Measurements from ENCODE around the gene RNF43. TPM values are rescaled to one million over a fixed set of nuclear protein-coding genes. Genes with fewer than 3 reads are reported as not detected.

The RNF43 gene
- total and polyA plus RNA-seq, 2 of the 13 experiments (the other 11 are each of a cell fraction or from before 2014, with no cell fraction given): 31.0 to 53.4 TPM

- TF ChIP-seq PAXIP1 (CRISPR knock-in tag; conservative IDR thresholded peaks at IDR 0.05): peak; percentile 84
- TF ChIP-seq ZNF343 (CRISPR knock-in tag; IDR thresholded peaks at IDR 0.05): peak; percentile 86; the same call in 1 of the 2 replicates
- TF ChIP-seq ZSCAN31 (CRISPR knock-in tag; IDR thresholded peaks at IDR 0.05; ENCODE audit: low read depth): peak; percentile 30; the same call in 1 of the 2 replicates
- peak; percentile 95 for TF ChIP-seq SMAD3 (CRISPR knock-in tag; IDR thresholded peaks at IDR 0.05)
- peak; percentile 71 for TF ChIP-seq ZBED4 (CRISPR knock-in tag; IDR thresholded peaks at IDR 0.05; ENCODE audit: borderline replicate concordance)
- peak; percentile 90; the same call in 1 of the 3 replicates for TF ChIP-seq MXI1 (IDR thresholded peaks at IDR 0.05; ENCODE audit: borderline replicate concordance, low read depth, low read length)
- peak; percentile 98 for TF ChIP-seq POLR2G (IDR thresholded peaks at IDR 0.05; ENCODE audit: low read depth, low read length)
- TF ChIP-seq TFDP2 (CRISPR knock-in tag; IDR thresholded peaks at IDR 0.05): peak; percentile 80
- no peak for TF ChIP-seq ZNF17 (CRISPR knock-in tag; IDR thresholded peaks at IDR 0.05)
- TF ChIP-seq CHD4 (IDR thresholded peaks at IDR 0.05; ENCODE audit: borderline replicate concordance, low read length): no peak
- TF ChIP-seq EEA1 (CRISPR knock-in tag; IDR thresholded peaks at IDR 0.05; ENCODE audit: borderline replicate concordance): no peak
- peak; percentile 44 for TF ChIP-seq RBM22 (optimal IDR thresholded peaks at IDR 0.05; ENCODE audit: low read length)
- TF ChIP-seq ZBTB25 (CRISPR knock-in tag; IDR thresholded peaks at IDR 0.05): peak; percentile 80
- peak; percentile 58; the same call in 1 of the 2 replicates for TF ChIP-seq HMG20A (CRISPR knock-in tag; IDR thresholded peaks at IDR 0.05; ENCODE audit: borderline replicate concordance)
- TF ChIP-seq ZBTB44 (CRISPR knock-in tag; IDR thresholded peaks at IDR 0.05): no peak
Measured at GRCh38 chr17:58417300-58418092, at the start of gene RNF43 (continued).
